SK-N-MC (cell line): ENCODE data around the gene ERC2.

Experiments
- DNase-seq: peaks from one replicate; pipeline ENCODE4 v3.0.0-alpha.2; 2011; ENCODE audit warnings: low read depth, low spot score
- H3K27ac ChIP-seq: fragments of 200-600 bp; sonication (generic); 2 replicates; pipeline ENCODE4 v1.5.1; 2016; ENCODE audit warnings: mixed run types
- H3K36me3 ChIP-seq: fragments of 200-600 bp; sonication (generic); 2 replicates; pipeline ENCODE4 v1.6.1; 2017; ENCODE audit warnings: antibody characterized with exemption, low read length, mixed read lengths; ENCODE audit not compliant: insufficient read depth
- H3K4me3 ChIP-seq: fragments of 200-600 bp; sonication (generic); 2 replicates; pipeline ENCODE4 v1.5.1; 2016
- H3K9ac ChIP-seq: fragments of 200-600 bp; sonication (generic); 2 replicates; pipeline ENCODE4 v1.8.0; 2017; ENCODE audit warnings: mixed run types, mixed read lengths; ENCODE audit not compliant: insufficient read length
- H3K9me3 ChIP-seq: fragments of 200-600 bp; sonication (generic); 2 replicates; pipeline ENCODE4 v1.6.1; 2017; ENCODE audit warnings: low read depth, mild to moderate bottlenecking, antibody characterized with exemption, low read length, moderate library complexity, mixed read lengths
- EZH2 ChIP-seq: fragments of 200-600 bp; sonication (generic); IDR thresholded peaks from one replicate; pipeline ENCODE4 v1.6.1; 2017; ENCODE audit warnings: antibody characterized with exemption
- FOXP2 ChIP-seq: optimal IDR thresholded peaks from 2 replicates; pipeline ENCODE3; 2011; ENCODE audit warnings: mild to moderate bottlenecking, moderate library complexity; ENCODE audit not compliant: insufficient read depth; ENCODE audit errors: extremely low read length, control extremely low read depth
- POLR2AphosphoS5 ChIP-seq: IDR thresholded peaks from 2 replicates; pipeline ENCODE4 v1.6.1; 2012; ENCODE audit warnings: mild to moderate bottlenecking, low read depth, low read length, borderline replicate concordance

The ERC2 gene

DNA sequence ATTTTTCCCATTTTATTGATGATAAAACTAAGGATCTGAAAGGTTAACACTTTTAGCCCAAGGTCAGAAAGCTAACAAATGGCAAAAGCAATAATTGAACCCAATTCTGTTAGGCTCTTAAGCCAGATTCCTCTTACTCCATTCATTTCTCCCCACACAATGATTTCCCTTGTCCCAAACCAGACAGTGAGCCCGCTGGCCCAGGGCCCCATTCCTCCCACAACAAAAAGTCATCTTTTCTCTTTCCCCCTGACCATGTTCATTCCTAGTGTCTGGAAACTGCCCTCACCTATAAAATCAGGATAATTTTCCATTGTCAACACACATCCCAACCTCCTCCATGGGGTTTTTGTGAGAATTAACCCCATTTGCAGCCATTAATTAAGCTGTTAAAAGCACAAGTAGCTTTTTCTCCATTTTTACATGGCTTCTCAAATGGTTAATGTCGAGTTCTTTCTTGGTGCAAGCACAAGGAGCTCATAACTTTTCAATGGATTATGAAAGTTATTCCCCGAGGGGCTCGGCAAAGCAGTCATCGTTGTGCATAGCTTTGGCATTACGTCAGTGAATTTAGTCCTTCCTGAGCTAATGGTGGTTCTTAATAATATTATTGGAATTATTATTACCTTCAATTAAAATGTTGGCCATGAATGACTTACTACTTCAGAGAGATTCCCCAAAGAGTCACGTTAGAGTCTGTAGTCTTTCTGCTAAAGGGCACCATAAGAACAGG lies 830.2 kb downstream of the ERC2 start:
- H3K9me3 ChIP-seq, result no peaks in the 10 kb centered on the region
- TF ChIP-seq FOXP2 (no peak), POLR2AphosphoS5 (no peak), EZH2 (no peak)
- H3K36me3 ChIP-seq, result no peaks in the 10 kb centered on the region
- DNase-seq, result no peak
- no peak overlapping the region for H3K27ac ChIP-seq
- peak overlapping the region; percentile 40; the same call in 1 of the 2 replicates for H3K4me3 ChIP-seq
- no peak overlapping the region for H3K9ac ChIP-seq

DNA sequence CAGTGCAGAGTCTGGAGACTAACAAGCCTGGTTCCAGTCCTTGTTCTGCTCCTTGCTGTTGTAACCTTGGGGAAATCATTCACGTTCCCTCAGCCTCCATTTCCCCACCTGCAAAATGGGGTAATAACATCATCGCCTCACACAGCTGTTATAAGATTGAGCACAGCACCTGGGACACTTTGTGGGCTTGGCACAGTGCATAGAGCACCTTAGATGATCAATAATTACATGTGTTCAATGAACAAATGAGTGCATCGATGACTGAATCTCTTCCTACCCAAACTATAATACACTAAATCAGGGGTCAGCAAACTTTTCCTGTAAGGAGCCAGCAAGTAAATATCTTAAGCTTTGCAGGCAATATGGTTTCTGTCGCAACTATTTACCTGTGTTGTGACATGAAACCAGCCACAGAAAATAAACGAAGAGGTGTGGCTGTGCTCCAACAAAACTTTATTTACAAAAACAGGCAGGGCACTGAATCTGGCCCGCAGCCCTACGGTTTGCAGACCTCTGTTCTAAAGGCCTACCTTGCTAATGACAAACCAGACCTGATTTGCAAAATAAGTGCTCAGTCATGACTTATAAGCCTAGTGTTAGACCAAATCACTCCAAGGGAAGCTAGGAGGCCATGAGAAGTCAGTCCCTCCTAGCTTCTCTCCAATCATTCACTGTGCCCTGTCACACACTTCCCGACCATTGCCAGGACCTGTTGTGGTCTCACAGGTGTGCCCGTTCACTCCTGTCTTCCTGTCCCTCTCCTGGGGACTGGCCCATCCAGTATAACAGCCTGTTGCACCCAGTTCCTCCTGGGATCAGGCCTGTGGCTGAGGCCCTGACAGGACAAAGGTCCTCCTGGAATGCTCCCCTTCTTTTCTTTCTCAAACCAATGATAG lies 831.7 kb downstream of the ERC2 start:
- no peak overlapping the region for H3K27ac ChIP-seq
- no peaks in the 10 kb centered on the region for H3K9me3 ChIP-seq
- TF ChIP-seq FOXP2 (no peak), POLR2AphosphoS5 (no peak), EZH2 (no peak)
- no peaks in the 10 kb centered on the region for H3K36me3 ChIP-seq
- H3K9ac ChIP-seq, result no peak overlapping the region
- no peak overlapping the region for H3K4me3 ChIP-seq
- DNase-seq, result no peak

DNA sequence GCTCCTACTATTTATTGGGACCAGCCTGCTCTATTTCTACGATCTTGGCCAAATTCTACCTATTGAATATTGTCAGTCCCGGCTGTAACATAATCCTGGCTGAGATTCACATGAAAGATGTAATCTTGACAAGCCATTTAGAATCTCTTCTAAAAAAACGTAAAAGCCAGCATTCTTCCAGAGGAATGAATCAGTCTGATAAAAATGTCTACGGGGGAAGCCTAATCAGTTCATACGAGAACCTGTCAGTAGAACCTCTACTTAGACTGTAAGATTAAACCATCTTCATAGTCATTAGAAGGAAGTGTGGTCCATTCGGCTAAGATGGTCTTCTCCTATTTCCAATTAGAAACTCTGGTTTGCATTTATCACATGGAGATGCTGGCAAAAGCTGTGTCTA lies 833.9 kb downstream of the ERC2 start:
- TF ChIP-seq FOXP2 (no peak), POLR2AphosphoS5 (no peak), EZH2 (no peak)
- no peaks in the 10 kb centered on the region for H3K36me3 ChIP-seq
- no peaks in the 10 kb centered on the region for H3K9me3 ChIP-seq

DNA sequence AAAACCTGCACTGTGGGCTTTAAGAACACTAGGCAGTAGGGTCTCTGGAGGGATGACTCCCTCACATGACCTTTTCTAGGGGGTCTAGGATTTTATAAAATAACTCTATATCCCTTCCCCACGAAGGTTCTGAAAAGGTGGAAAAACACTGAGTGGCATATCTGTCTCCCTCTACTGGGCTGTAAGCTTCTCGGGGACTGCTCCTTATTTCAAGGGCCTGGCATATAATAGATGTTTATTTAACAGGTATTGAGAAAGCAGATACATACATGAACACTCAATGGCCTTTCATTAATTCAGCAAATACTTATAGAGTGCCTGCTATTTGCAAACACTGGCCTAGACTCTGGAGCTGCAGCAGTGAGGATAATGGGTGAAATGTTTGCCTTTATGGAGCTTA lies 834.9 kb downstream of the ERC2 start:
- Histone ChIP-seq H3K27ac (no peak overlapping the region), H3K36me3 (no peaks in the 10 kb centered on the region), H3K9me3 (no peaks in the 10 kb centered on the region), H3K9ac (no peak overlapping the region), H3K4me3 (no peak overlapping the region)
- no peak for TF ChIP-seq EZH2
- no peak for TF ChIP-seq POLR2AphosphoS5
- no peak for TF ChIP-seq FOXP2
- DNase-seq, result no peak

More for the DNA sequence above, 833.9 kb downstream of the ERC2 start:
- no peak for DNase-seq
- Histone ChIP-seq H3K27ac (no peak overlapping the region), H3K4me3 (no peak overlapping the region), H3K9ac (no peak overlapping the region)

DNA sequence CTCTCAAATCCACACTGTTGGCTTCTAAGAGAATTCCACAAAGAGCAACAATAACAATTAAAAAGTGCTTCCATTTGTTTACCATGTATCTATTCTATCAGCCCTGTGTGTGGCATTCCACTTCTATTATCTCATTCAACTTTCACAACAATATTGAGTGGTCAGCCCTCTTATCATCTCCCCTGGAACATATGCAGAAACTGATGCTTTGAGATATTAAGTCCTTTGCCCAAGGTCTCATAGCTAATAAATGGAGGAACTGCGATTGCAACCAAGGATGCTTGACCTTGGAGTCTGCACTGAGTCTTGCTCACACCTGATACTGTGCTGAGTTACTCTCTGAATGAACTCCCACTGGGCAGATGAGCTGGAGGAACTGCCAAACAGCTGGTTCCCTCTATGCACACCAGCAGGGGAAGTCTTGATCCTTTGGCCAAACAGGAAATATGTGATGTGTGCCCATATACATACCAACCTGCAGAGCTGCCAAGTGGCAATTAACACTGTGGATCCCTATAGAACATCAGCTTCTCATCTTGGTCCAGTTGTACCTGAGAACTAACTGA lies 836.4 kb downstream of the ERC2 start:
- no peak for DNase-seq
- no peak overlapping the region for H3K4me3 ChIP-seq
- TF ChIP-seq POLR2AphosphoS5 (no peak), FOXP2 (no peak), EZH2 (no peak)
- no peak overlapping the region for H3K9ac ChIP-seq
- H3K27ac ChIP-seq, result no peak overlapping the region
- H3K9me3 ChIP-seq, result no peaks in the 10 kb centered on the region
- no peaks in the 10 kb centered on the region for H3K36me3 ChIP-seq

DNA sequence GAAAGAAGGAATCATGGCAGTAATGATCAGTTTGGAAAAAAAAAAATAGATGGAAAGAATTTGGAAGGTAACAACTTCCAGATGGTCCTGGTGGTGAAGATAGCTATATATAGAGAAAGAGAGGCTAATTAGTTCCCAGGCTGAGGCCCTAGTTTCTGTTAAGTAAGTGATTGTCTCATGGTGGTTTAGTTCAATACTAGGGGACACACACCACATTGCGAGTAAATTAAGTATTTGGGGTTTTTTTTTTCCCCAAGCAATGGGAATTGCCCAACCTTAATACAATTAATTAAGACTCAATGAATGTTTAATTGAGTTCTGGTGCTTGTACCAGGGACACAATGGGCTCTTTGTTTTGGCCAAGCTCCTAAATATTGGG lies 837.4 kb downstream of the ERC2 start:
- Histone ChIP-seq H3K9ac (no peak overlapping the region), H3K9me3 (no peaks in the 10 kb centered on the region), H3K27ac (no peak overlapping the region), H3K36me3 (no peaks in the 10 kb centered on the region), H3K4me3 (no peak overlapping the region)
- TF ChIP-seq FOXP2 (no peak), EZH2 (no peak), POLR2AphosphoS5 (no peak)
- DNase-seq, result no peak

DNA sequence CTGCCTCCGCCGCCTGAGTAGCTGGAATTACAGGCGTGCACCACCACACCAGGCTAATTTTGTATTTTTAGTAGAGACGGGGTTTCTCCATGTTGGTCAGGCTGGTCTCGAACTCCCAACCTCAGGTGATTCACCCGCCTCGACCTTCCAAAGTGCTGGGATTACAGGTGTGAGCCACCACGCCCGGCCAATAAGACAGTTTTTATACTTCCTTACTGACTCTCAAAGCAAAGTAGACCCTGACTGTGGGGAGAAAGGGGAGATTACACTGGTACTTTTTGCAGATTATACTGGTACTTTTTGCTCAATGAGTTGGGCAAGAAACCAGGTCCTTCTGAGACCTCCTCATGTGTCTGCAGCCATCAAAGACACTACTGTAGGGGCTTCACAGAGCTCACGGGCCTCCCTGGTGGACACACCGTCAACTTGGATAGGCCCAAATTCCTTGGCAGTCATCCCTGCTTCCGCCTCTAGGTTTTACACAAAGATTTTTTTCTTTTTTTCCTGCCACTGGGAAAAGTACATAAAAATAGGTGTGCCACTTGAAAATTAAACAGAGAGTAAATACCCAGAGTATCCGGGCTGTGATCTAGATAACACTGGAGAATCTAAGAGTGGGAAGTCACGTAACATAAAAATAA lies 837.9 kb downstream of the ERC2 start:
- H3K27ac ChIP-seq, result no peak overlapping the region
- H3K9me3 ChIP-seq, result no peaks in the 10 kb centered on the region
- TF ChIP-seq EZH2, result no peak
- no peak for TF ChIP-seq FOXP2
- no peak for TF ChIP-seq POLR2AphosphoS5
- H3K36me3 ChIP-seq, result no peaks in the 10 kb centered on the region
- DNase-seq, result no peak
- no peak overlapping the region for H3K4me3 ChIP-seq
- H3K9ac ChIP-seq, result no peak overlapping the region

DNA sequence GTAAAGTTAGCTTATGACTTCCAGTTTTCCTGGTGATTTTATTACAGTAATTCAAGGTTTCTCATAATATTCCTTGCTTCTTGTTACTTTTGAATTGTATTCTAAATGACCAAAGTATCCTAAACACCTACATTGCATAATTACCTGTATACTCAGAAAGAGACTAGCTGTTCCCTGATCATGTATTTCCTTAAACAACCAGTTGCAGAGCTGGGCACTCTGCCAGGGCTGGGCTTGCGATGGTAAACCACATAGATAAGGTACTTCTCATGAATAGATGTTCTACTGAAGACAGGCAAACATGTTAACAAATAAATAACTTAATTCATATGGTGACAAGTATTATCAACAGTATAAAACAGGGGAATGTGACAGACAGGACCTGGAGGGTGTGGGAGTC lies 838.8 kb downstream of the ERC2 start:
- Histone ChIP-seq H3K27ac (no peak overlapping the region), H3K36me3 (no peaks in the 10 kb centered on the region), H3K4me3 (no peak overlapping the region), H3K9ac (no peak overlapping the region), H3K9me3 (no peaks in the 10 kb centered on the region)
- TF ChIP-seq EZH2 (no peak), POLR2AphosphoS5 (no peak), FOXP2 (no peak)
- no peak for DNase-seq
